SK-N-SH treated with all-trans-retinoic acid at 6 μM for 48 hours (cell line): ENCODE results near the gene COQ5.

Experiments used
- TF ChIP-seq, protein P1 (sequence below): fragments of 250-450 bp; sonication (Bioruptor Pico); IDR thresholded peaks from 2 replicates; pipeline ENCODE4 v1.8.0; 2020; ENCODE audit warnings: mild to moderate bottlenecking, moderate library complexity, borderline replicate concordance
- TF ChIP-seq, protein P2 (sequence below): fragments of 250-450 bp; sonication (Bioruptor Pico); IDR thresholded peaks from 2 replicates; pipeline ENCODE4 v1.5.1; 2021; ENCODE audit warnings: mild to moderate bottlenecking, moderate library complexity

DNA sequence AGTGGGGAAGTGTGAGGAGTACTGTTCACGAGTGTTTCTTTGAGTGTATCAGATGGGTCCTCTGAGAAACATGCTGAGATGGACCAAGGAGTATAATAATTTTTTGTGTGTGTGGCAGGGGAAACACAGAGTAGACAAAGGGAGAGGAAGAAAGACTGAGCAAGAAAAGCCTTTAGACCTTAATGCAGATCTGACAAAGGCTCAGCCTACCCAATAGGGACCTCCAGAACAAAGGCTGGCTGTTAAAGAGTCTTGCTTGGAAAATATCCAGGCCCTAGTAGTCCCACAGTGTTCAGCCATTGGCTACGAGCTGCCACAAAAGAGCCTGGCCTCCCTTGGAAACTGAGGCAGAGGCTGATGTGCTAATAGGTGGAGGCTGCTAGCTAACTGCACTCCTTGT is 13.5 kb downstream of the COQ5 start:
- TF ChIP-seq, protein P1, sequence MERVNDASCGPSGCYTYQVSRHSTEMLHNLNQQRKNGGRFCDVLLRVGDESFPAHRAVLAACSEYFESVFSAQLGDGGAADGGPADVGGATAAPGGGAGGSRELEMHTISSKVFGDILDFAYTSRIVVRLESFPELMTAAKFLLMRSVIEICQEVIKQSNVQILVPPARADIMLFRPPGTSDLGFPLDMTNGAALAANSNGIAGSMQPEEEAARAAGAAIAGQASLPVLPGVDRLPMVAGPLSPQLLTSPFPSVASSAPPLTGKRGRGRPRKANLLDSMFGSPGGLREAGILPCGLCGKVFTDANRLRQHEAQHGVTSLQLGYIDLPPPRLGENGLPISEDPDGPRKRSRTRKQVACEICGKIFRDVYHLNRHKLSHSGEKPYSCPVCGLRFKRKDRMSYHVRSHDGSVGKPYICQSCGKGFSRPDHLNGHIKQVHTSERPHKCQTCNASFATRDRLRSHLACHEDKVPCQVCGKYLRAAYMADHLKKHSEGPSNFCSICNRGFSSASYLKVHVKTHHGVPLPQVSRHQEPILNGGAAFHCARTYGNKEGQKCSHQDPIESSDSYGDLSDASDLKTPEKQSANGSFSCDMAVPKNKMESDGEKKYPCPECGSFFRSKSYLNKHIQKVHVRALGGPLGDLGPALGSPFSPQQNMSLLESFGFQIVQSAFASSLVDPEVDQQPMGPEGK (CRISPR knock-in tag) = no peak
- TF ChIP-seq, protein P2, sequence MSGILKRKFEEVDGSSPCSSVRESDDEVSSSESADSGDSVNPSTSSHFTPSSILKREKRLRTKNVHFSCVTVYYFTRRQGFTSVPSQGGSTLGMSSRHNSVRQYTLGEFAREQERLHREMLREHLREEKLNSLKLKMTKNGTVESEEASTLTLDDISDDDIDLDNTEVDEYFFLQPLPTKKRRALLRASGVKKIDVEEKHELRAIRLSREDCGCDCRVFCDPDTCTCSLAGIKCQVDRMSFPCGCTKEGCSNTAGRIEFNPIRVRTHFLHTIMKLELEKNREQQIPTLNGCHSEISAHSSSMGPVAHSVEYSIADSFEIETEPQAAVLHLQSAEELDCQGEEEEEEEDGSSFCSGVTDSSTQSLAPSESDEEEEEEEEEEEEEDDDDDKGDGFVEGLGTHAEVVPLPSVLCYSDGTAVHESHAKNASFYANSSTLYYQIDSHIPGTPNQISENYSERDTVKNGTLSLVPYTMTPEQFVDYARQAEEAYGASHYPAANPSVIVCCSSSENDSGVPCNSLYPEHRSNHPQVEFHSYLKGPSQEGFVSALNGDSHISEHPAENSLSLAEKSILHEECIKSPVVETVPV (CRISPR knock-in tag) = no peak
